HEK293 (cell line): ENCODE data around the gene CYP4F12.

Experiments used
- CTCF ChIA-PET: fragments of 350-600 bp; formaldehyde crosslinking; extraction: SDS; loops from one replicate; lab custom pipeline; 2021; ENCODE audit warnings: antibody characterized with exemption; lab: Yijun Ruan, JAX
- POLR2A ChIA-PET: fragments of 300-600 bp; formaldehyde crosslinking; extraction: SDS; loops from one replicate; lab custom pipeline; 2020; ENCODE audit warnings: antibody characterized with exemption, inconsistent platforms; lab: Yijun Ruan, JAX
- H3K27ac ChIP-seq: fragments of 200-500 bp; sonication (Bioruptor generic); 2 replicates; pipeline ENCODE4 v1.5.1; 2014; ENCODE audit warnings: low read depth, low read length, control low read depth, inconsistent platforms; ENCODE audit errors: extremely low read depth
- H3K36me3 ChIP-seq, 2 experiments: fragments of 200-500 bp in 1 of 2; sonication (Bioruptor generic) in 1 of 2; 1 replicate in 1 of 2; 2 replicates in 1 of 2; pipeline ENCODE4 v1.5.1; 2014 to 2017; ENCODE audit warnings: inconsistent platforms in 2 of 2, low read length in 2 of 2; ENCODE audit not compliant: control insufficient read depth in 2 of 2, insufficient read depth in 1 of 2
- H3K4me1 ChIP-seq: fragments of 200-500 bp; sonication (Bioruptor generic); 2 replicates; pipeline ENCODE4 v1.5.1; 2014; ENCODE audit warnings: mild to moderate bottlenecking, low read length, inconsistent platforms; ENCODE audit not compliant: control insufficient read depth, insufficient read depth
- H3K4me3 ChIP-seq: 2 replicates; pipeline ENCODE4 v1.5.1; 2011; ENCODE audit warnings: low read depth, mild to moderate bottlenecking, control low read depth, low read length, moderate library complexity
- H3K9me3 ChIP-seq: fragments of 200-500 bp; sonication (Bioruptor generic); 2 replicates; pipeline ENCODE4 v1.5.1; 2014; ENCODE audit warnings: low read depth, low read length, inconsistent platforms; ENCODE audit not compliant: control insufficient read depth, insufficient read depth
- CTCF ChIP-seq: fragments of 450-650 bp; formaldehyde crosslinking; IDR thresholded peaks from 2 replicates; pipeline ENCODE4 v1.5.1; 2016; ENCODE audit warnings: missing biosample characterization, missing genetic modification characterization
- GFI1B ChIP-seq: fragments of 450-650 bp; formaldehyde crosslinking; IDR thresholded peaks from 2 replicates; pipeline ENCODE4 v1.5.1; 2016; ENCODE audit warnings: missing biosample characterization, missing genetic modification characterization
- GLI2 ChIP-seq: fragments of 450-650 bp; formaldehyde crosslinking; IDR thresholded peaks from 2 replicates; pipeline ENCODE4; 2017; ENCODE audit warnings: missing biosample characterization, missing genetic modification characterization, low read depth, borderline replicate concordance
- GLIS2 ChIP-seq: fragments of 450-650 bp; formaldehyde crosslinking; IDR thresholded peaks from 2 replicates; pipeline ENCODE4 v1.5.1; 2016; ENCODE audit warnings: missing biosample characterization, missing genetic modification characterization
- HOXC10 ChIP-seq: sonication (generic); formaldehyde crosslinking; IDR thresholded peaks from 2 replicates; pipeline ENCODE4 v1.8.1; 2023; ENCODE audit warnings: mild to moderate bottlenecking, missing genetic modification reagents
- HOXD13 ChIP-seq: sonication (generic); formaldehyde crosslinking; IDR thresholded peaks from 2 replicates; pipeline ENCODE4 v1.8.0; 2022; ENCODE audit warnings: missing genetic modification reagents, borderline replicate concordance
- INSM2 ChIP-seq: fragments of 450-650 bp; formaldehyde crosslinking; IDR thresholded peaks from 2 replicates; pipeline ENCODE4 v1.5.1; 2016; ENCODE audit warnings: missing biosample characterization, missing genetic modification characterization
- OVOL3 ChIP-seq: fragments of 450-650 bp; formaldehyde crosslinking; IDR thresholded peaks from 2 replicates; pipeline ENCODE4 v1.5.1; 2016; ENCODE audit warnings: missing biosample characterization, missing genetic modification characterization
- PRDM1 ChIP-seq: fragments of 450-650 bp; formaldehyde crosslinking; IDR thresholded peaks from 2 replicates; pipeline ENCODE4; 2016; ENCODE audit warnings: missing biosample characterization, missing genetic modification characterization
- PRDM6 ChIP-seq: fragments of 450-650 bp; formaldehyde crosslinking; IDR thresholded peaks from 2 replicates; pipeline ENCODE4 v1.5.1; 2017; ENCODE audit warnings: missing biosample characterization, missing genetic modification characterization
- REST ChIP-seq: fragments of 450-650 bp; formaldehyde crosslinking; IDR thresholded peaks from 2 replicates; pipeline ENCODE4 v1.5.1; 2016; ENCODE audit warnings: missing biosample characterization, missing genetic modification characterization
- SP2 ChIP-seq: fragments of 450-650 bp; formaldehyde crosslinking; IDR thresholded peaks from 2 replicates; pipeline ENCODE4 v1.5.1; 2016; ENCODE audit warnings: missing biosample characterization, missing genetic modification characterization
- ZBTB20 ChIP-seq: fragments of 450-650 bp; formaldehyde crosslinking; IDR thresholded peaks from 2 replicates; pipeline ENCODE4 v1.5.1; 2016; ENCODE audit warnings: missing biosample characterization, missing genetic modification characterization
- ZBTB49 ChIP-seq: fragments of 450-650 bp; formaldehyde crosslinking; IDR thresholded peaks from 2 replicates; pipeline ENCODE4 v1.5.1; 2016; ENCODE audit warnings: missing biosample characterization, missing genetic modification characterization, low read depth
- ZNF112 ChIP-seq: fragments of 450-650 bp; formaldehyde crosslinking; IDR thresholded peaks from 2 replicates; pipeline ENCODE4 v1.5.0; 2017; ENCODE audit warnings: missing biosample characterization, missing genetic modification characterization
- ZNF335 ChIP-seq: fragments of 450-650 bp; formaldehyde crosslinking; conservative IDR thresholded peaks from 2 replicates; pipeline ENCODE4 v1.5.1; 2016; ENCODE audit warnings: missing biosample characterization, missing genetic modification characterization
- ZNF391 ChIP-seq: fragments of 450-650 bp; formaldehyde crosslinking; IDR thresholded peaks from 2 replicates; pipeline ENCODE4 v1.5.1; 2016; ENCODE audit warnings: low read depth, missing biosample characterization, missing genetic modification characterization, borderline replicate concordance
- ZNF394 ChIP-seq: fragments of 450-650 bp; formaldehyde crosslinking; IDR thresholded peaks from 2 replicates; pipeline ENCODE4 v1.5.1; 2016; ENCODE audit warnings: missing biosample characterization, missing genetic modification characterization, mild to moderate bottlenecking, moderate library complexity, borderline replicate concordance
- ZNF600 ChIP-seq: fragments of 450-650 bp; formaldehyde crosslinking; IDR thresholded peaks from 2 replicates; pipeline ENCODE4 v1.5.1; 2016; ENCODE audit warnings: missing biosample characterization, missing genetic modification characterization
- ZNF621 ChIP-seq: fragments of 450-650 bp; formaldehyde crosslinking; IDR thresholded peaks from 2 replicates; pipeline ENCODE4 v1.5.1; 2017; ENCODE audit warnings: missing biosample characterization, missing genetic modification characterization
- ZNF654 ChIP-seq: fragments of 450-650 bp; formaldehyde crosslinking; IDR thresholded peaks from 2 replicates; pipeline ENCODE4 v1.5.1; 2016; ENCODE audit warnings: low read depth, missing biosample characterization, missing genetic modification characterization
- ZNF768 ChIP-seq: fragments of 450-650 bp; formaldehyde crosslinking; IDR thresholded peaks from 2 replicates; pipeline ENCODE4 v1.5.1; 2018; ENCODE audit warnings: missing biosample characterization, mild to moderate bottlenecking, missing genetic modification characterization
- ZSCAN16 ChIP-seq: fragments of 450-650 bp; formaldehyde crosslinking; IDR thresholded peaks from 2 replicates; pipeline ENCODE4 v1.5.1; 2016; ENCODE audit warnings: missing biosample characterization, missing genetic modification characterization
- ZSCAN30 ChIP-seq: fragments of 450-650 bp; IDR thresholded peaks from 2 replicates; pipeline ENCODE4 v1.5.1; 2018; ENCODE audit warnings: missing biosample characterization, mild to moderate bottlenecking, missing genetic modification characterization, moderate library complexity

The CYP4F12 gene

GRCh38 chr19:15629003-15629880 lies 43.6 kb upstream of the CYP4F12 start:
- no peaks in the 10 kb centered on the region for H3K9me3 ChIP-seq
- no peaks in the 10 kb centered on the region for H3K36me3 ChIP-seq
- peak; percentile 38 for TF ChIP-seq ZNF335 (tag by site-specific recombination)
- no peak for TF ChIP-seq ZNF391 (tag by site-specific recombination)
- TF ChIP-seq GLI2 (tag by site-specific recombination) = no peak
- no peak for TF ChIP-seq PRDM1 (tag by site-specific recombination)
- 0 out of 2 replicates have a peak, but pooled peaks have one; percentile 35 for TF ChIP-seq ZNF768 (tag by site-specific recombination)
- TF ChIP-seq OVOL3 = no peak
- no peak for TF ChIP-seq ZSCAN30 (tag by site-specific recombination)
- peak; percentile 68 for TF ChIP-seq CTCF (tag by site-specific recombination)
- peak; percentile 95 for TF ChIP-seq ZNF654 (tag by site-specific recombination)
- TF ChIP-seq ZNF394 (tag by site-specific recombination) = no peak
- TF ChIP-seq ZBTB20 = no peak
- TF ChIP-seq GFI1B (tag by site-specific recombination) = 0 out of 2 replicates have a peak, but pooled peaks have one; percentile 54
- no peak for TF ChIP-seq INSM2 (tag by site-specific recombination)
- TF ChIP-seq ZSCAN16 (tag by site-specific recombination) = no peak
- TF ChIP-seq PRDM6 (tag by site-specific recombination) = no peak
- 0 out of 2 replicates have a peak, but pooled peaks have one; percentile 11 for TF ChIP-seq SP2 (tag by site-specific recombination)
- 0 out of 2 replicates have a peak, but pooled peaks have one; percentile 30 for TF ChIP-seq ZNF600
- TF ChIP-seq HOXD13 = no peak
- ChIA-PET CTCF (interaction anchor here (0.6 to 1.9 kb wide), 25 partner anchors 9 to 1225 kb away, joined by 3 to 6 read pairs (median 3); no protein-coding TSS in a partner anchor), POLR2A (no interaction called here)
- no peak overlapping the region for H3K27ac ChIP-seq
- H3K4me1 ChIP-seq = no peaks in the 10 kb centered on the region
- no peak overlapping the region for H3K4me3 ChIP-seq

- no peak overlapping the region for H3K27ac ChIP-seq
- CTCF ChIA-PET = interaction anchor here (0.6 to 1.4 kb wide), 6 partner anchors 11 to 553 kb away, joined by 3 to 4 read pairs (median 3); no protein-coding TSS in a partner anchor
- no peak for TF ChIP-seq ZNF768 (tag by site-specific recombination)
- TF ChIP-seq HOXC10 (CRISPR knock-in tag) = no peak
- no peak for TF ChIP-seq GLIS2 (tag by site-specific recombination)
- TF ChIP-seq ZNF112 = no peak
- TF ChIP-seq ZNF621 (tag by site-specific recombination) = no peak
- no peak for TF ChIP-seq ZBTB49 (tag by site-specific recombination)
- peak; percentile 69; the same call in 1 of the 2 replicates for TF ChIP-seq REST (tag by site-specific recombination)
These were observed 41.1 kb upstream of the CYP4F12 start for GRCh38 chr19:15631817-15632216.

More at GRCh38 chr19:15631817-15632216, 41.1 kb upstream of the CYP4F12 start:
- no peaks in the 10 kb centered on the region for H3K4me1 ChIP-seq
- no peaks in the 10 kb centered on the region for H3K36me3 ChIP-seq
- no peaks in the 10 kb centered on the region for H3K9me3 ChIP-seq
- no peak overlapping the region for H3K4me3 ChIP-seq
- POLR2A ChIA-PET = no interaction called here
